Ureter (tissue), 1 donor: ENCODE data around the gene TMEM273. TPM values are rescaled to one million over a fixed set of nuclear protein-coding genes. Genes with fewer than 3 reads are reported as not detected.
A peak's percentile ranks its signal among the peaks of the same experiment; 100 is the strongest.

Source experiments
- DNase-seq: peaks from one replicate; pipeline ENCODE4 v3.0.0-alpha.2; 2020; ENCODE audit warnings: low spot score
- total RNA-seq: library from RNA; stranded (reverse); gene quantifications from one replicate; pipeline ENCODE4 v1.2.4, GENCODE V29; 2023
- donor health status: DM: yes; HTN: yes; CAD: no.

TMEM273 gene
- total RNA-seq, 1 donor from 2014 or later = 26.6 TPM

DNA sequence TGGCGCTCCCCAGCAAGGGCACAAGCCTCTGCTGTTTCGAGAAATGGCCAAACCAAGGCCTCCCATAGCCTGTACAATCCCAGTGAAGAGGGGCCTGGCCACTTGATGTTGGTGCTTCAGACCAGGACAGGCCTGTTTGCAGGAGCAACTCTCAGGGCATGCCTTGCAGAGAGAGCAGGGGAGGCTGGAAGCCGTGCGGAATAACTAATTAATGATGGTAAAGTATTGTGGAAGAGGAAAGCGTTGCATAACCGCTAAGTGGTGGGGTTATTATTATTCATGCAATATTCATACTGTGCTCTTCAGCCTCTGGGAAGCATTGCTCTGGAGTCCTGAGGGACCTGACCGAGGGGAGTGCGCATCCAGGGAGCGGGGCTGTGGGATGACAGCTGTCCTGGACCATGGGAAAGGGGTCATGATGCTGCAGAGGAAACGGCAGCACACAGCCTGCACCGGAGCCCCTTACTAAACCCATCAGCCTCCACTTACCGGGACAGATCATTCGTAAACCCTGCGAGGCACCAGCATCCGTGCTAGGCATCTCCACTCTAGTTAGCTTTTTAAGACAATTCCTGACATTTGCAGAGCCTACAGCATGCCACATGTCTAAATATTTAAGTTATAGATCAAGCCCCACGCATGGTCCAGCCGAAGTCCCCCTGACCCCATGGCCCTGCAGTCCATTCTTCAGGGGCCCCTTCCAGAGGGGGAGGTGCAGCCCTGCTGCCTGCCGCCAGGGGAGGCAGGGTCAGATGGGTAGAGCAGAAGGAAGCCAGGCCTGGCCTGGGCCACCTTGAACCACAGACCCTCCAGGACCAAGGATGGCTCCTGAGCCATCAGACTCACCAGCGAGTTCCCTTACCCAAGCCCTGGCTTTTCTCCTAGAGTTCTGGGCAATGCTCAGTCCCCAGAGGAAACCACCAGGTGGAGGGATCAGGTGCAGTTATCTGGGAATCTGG, 11.6 kb downstream of the TMEM273 start:
- no peak for DNase-seq

DNA sequence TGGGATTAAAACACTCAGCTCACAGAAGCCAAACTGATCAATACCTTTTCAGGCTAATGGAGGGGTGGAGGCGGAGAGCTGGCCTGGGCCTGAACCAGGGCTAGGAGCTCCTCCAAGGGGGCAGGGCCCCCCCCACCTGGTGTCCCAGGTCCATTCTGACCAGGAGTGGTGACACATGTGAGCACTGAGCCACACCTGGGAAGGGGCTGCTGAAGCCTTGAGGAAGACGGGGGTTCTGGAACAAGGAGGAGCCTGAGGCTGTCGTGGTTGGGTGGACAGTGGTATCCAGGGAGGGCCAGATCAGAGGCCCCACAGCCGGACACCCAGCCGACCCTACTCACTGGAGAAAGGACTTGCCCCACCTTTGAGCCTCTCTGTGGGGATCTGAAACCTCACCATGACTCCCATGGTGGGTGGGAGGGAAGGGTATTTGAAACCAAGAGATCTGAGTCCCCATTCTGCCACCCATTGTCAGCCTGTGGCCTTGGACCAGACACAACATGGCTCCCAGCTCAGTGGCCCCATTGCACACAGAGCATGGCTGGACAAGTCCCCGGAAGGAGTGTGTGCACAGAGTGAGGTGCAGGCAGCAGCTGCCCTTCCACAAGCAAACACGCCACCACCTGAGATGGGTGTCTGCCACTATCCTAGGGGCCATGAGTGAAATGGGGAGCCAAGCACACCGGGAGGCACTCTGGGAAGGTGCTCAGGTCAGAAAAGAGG, 12.4 kb downstream of the TMEM273 start:
- no peak for DNase-seq

DNA sequence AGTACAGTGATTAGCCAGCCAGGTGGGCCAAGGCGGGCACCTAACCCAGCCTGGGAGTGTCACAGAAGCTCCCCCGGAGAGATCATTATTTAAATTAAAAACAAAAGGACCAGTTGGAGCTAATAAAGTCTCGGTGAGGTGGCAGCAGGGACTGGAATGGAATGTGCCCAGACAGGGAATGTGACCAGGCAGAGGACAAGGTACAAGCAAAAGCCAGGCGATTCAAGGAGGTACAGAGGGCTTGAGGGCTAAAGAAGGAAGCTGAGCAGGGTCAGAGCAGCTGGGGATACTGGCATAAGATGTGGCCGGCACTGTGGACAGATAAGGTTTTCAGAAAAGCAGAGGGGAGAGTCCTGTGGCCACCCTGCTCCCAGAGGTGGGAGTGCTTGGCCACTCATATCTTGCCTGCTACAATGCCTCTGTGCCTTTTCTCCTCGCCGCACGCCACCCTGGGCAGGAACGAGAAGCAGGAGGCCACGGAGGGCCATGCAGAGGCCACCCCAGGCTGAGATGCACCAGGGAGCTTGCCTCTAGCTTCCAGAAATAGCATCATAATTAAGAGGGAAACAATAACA, 13.2 kb downstream of the TMEM273 start:
- peak; percentile 36 for DNase-seq

DNA sequence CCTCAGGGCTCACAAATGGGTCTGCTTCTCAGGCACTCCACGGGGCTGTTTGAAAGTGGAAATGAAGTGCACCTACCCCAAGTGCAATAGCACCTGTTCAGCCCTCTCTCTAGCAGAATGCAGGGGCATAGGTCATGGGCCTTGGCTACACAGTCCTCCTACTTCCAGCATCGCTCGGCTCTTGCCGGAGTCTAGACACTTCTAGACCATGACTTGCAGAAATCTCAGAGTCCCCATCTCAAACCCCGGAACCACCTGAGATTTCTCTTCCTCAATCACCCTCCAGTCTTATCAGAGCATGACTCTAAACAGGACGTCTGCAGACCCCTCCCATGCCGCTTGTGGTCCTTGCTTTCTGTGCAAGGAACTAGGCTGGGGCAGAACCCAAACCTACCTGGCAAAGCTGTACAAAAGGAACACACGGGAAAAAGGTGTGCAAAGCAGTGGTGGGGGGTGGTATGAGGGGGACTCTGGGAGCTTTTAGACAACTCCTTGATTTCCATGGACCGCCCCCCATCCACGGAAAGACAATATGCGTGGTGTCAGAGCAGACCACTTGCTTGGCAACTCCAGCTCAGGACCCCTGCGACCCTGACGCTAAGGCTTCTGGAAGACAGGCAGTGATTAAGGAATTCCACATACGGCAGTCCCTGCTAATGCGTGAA, 13.8 kb downstream of the TMEM273 start:
- peak; percentile 32 for DNase-seq

DNA sequence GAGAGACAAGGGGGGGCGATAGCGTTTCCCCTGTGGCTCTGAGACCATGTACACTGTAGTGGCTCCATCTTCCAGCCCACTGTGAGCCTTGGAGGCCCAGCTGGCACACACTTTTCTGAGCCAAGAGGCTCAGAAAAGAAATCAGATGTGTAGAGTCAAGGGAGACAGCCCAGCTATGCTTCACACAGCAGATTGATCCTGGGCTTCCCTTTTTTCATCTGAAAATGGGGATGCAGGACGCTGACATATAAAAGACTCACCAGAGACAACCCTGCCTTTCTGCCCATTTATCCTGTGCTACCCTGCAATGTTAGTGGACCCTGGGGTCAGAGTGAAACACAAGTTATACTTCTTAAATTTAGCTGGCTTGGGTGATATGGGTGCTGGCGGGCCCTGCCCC, 14.3 kb downstream of the TMEM273 start:
- no peak for DNase-seq

DNA sequence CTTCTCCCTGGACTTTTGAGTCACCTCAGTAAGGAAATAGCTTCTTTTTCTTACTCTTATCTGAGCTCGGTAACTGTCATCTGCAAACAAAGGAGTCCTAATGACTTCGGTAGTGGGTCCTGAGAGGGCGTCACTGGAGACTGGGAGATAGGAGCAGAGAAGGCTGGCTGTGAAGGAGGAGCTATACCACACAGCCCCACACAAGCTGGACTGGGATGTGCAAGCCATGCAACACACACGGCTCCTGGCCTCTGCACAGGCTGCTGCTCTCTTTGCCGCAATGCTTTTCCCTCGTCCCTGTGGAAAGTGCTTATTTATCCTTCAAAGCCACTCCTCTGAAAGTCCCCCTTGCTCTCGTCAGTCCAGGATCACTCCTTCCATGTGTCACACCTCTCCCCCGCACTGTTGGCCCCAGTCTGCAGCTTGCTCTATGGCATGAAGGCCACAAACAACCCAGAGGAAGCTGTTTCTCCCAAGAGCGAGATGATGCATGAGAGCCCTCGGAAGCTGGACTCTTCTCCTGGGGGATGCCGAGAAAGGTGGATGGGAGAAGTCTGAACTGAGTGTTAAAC, 14.9 kb downstream of the TMEM273 start:
- peak; percentile 23 for DNase-seq

DNA sequence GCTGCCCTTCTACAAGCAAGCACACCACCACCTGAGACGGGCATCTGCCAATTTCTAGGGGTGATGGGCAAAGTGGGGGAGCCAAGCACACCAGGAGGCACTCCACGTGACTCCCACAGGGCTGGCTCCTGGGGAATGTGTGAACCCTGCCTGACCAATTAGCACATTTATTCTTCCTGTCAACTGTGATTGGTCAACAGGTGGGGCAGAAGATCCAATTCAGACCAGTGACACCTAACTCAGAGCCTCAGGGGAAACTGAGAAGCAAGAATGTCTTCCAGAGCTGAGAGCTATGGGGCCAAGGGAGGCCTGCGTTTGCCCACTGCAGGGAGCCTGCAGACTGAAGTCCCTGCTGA, 15.4 kb downstream of the TMEM273 start:
- no peak for DNase-seq

DNA sequence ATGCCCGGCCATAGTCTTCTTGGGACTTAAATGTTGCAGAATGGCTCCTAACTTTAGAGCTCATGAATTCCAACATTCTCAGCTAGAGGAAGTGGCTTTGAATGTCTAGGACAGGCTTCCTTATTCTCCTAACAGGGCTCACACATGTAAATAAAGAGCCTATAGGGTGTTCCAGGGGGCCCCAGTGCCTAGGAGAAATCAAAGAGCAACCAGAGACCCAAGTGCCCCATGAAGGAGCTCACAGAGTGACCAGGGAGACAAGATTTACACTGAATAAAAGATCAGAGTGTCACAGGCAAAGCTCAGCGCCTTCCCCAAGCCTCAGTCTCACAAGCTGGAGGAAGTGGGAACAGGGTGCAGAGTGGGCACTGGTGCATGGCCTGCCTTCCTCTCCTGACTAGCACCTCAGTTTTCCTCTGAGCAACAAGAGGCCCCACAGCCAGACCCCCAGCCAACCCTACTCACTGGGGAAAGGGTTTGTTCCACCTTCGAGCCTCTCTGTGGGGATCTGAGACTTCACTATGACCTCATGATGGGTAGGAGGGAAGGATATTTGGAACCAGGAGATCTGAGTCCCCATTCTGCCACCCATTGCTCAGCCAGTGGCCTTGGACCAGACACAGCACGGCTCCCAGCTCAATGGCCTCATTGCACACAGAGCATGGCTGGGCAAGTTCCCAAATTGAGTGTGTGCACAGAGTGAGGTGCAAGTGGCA, 16.0 kb downstream of the TMEM273 start:
- DNase-seq = no peak

DNA sequence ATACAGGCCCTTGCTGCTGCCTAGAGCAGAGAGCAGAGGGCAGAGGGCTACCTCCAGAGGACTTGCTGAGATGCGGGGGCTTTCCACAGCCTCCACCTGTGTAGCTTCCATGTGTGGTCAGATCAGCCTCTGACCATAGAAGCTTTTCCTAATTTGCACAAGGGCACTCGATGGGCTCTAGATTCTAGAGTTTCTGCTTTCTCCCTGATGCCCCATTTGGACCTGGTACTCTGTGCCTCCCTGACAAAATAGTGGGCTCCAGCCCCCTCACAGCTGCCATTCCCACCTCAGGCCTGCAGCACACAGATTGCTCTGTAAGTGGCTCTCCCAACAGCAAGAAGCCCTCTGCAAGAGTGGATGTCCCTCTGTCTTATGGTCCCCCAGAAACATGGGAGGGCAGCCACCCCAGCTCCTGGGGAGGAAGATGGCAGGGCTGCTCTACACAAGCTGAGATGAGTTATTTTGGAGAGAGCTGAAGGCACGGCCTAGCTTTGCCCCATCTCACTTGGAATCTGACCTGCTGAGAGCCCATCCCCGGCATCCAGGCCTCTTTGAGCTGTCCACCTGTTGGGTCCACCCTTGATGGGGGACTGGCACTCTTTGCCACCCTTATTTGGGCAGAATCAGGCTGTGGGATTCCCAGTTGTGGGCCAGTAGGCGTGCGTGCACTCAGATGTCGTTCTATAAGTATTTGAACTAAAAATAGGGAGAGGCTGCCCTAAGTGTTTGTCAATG, 16.7 kb downstream of the TMEM273 start:
- DNase-seq = peak; percentile 29

DNA sequence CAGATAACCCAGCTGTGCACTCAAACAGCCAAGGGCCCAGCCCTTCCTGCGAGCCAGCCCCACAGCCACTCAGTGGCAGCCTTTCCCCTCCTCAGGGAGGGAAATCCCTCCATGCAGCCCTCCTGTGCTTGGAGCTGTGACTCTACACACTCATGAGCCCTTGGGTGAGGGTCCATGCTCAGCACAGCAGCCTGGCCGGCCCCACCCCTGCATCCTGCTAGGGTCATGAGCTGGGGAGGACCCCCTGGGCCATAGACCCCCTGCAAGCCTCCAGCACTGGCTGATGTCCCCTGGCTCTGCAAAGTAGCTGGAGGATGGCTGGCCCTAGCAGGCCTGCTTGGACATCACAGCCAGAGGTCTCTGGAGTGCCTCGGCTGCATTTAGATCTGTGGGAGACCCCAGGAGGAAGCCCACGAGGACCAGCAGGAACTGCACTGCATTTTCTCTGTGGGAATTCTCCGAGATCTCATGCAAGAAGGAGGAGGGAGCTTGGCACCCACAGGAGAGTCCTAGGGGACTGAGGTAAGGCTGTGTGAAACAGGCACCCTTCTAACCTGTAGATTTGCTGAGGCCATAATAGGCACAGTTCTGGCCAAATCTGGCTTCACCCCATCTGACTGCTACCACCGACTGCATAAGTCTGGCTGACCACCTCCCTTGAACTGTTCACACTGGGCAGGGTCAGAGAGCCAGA, 17.4 kb downstream of the TMEM273 start:
- peak; percentile 34 for DNase-seq

DNA sequence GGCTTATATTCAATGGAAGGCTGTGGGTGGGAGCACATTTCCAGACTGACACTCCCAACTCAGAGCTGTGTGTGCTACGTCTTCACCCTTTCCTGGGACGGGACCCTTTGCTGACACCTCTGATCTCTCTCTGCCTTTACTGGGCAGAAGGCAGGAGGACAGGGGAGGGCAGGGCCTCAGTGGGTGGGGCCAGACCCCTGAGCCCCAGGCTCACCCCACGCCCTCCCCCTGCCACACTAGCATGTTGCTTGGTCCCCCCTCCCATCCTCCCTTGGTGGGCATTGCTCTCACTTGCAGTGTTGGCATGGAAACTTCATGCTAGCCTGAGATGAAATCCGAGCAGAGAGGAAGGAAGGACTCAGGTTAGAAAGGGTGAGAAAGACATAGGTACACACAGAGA, 18.4 kb downstream of the TMEM273 start:
- DNase-seq = no peak

DNA sequence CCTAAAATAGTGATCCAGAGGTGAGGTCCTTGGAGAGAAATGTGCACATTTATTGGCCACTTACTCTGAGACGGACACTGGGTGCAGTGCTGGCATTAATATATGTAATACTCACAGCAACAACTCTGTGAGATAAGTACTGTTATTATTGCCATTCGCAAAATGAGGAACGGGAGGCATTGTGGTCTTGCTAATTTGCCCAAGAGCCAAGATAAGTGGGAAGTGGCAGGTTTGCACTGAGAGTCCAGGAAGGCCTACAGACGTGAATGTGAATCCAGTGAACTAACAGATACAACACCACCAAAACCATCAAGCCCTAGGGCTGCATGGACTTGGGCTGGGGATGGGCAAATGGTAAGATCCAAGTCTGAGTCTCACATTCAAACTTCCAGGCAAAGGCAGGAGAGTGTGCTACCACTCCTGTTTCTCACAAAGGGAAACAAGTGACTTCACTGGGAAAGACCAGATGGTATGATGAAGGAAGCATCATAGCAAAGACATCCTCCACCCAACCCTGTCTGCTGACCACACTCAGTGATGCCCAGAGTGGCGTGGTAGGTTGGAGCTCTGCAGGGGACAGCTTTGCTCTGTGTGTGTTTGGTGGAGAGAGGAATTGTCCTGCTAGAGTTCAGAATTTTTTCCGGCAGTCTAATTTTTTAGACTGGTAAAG, 19.2 kb downstream of the TMEM273 start:
- no peak for DNase-seq

DNA sequence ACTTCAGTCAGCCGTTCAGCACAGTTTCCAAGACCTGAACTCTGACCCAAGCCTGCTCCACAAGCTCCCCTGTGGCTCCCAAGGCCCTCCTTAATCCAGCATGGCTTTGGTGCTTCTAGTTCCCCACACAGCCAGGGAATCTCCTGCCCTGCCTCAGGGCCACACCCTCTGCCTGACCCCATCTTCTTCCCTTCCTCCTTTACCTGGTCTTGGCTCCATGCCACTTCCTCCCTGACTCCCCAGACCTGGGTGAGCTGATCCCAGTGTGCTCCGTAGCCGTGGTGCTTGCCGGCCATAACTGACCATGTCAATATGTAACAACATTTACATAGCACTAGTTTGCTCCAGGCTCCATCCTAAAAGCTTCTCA, 20.0 kb downstream of the TMEM273 start:
- peak; percentile 37 for DNase-seq

DNA sequence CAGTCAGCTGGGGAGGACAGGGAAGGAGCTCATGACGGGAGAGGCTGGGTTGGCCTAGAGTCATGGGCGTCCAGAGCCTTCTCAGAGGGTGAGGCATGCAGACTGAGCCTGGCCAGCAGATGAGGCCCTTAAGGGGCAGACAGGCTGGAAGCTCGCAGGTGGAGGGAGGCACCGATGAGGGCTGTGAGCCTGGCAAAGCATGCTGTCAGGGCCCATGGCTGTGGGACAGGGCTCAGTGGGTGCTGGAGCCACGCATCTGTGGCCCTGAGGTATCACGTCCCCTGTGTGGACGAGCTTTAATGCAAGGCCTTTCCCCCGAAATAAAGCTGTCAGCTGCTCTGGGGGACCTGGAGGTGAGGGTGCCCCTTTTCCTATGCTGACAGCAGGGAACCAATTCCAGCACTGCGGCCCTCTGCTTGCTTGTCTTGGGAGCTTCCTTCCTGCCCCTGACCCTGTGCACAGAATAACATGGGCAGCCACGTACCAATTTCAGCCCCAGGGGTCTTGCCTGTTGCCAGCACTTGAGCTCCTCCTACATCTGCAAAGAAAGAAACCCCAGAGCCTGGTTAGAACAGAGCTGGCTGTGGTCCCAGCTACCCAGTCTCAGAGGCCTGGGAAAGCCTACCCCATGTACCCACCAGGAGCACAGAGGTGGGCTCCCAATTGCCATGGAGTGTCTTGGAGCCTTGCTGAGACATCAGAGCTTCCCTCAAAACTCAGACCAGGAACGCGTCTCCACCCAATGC, 20.6 kb downstream of the TMEM273 start:
- peak; percentile 23 for DNase-seq

DNA sequence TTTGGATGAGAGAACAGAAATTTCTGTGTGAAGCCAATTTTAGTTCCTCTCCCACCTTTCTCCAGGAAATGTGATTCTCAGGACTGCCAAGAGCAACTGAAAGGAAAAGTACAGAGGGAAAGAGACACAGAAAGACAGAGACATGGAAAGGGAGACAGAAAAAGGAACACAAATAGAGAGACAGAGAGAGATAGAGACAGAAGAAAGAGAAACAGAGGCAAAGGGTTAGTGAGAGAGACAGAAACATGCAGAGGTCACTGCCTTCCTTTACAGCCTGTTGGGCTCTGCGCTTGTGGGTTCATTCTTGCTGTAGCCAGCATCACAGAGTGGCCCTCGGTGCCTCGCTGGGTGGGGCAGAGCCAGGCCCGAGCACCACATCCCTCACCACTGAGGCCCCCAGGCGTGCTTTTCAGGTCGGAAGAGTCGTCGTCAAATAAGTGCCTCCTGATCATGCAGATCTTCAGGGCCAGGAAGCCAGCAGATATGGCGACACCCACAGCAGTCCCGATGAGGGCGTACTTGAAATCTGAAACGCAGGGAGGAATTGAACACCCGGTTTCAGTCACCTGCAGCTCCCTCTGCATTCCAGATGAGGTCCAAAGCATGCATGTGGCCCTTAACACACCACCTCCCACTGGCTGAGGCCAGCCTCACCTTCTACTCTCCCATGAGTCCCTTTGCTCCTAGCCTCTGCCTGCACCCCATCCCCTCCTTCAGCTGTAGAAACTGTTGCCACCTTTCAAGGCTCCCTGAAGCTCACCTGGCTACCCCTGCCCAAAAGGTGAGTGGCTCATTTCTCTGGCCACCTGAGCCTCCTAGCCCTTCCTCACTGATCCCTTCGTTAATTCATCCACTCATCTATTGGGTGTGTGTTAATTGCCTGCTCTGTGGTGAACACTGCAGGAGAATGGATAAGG, 21.4 kb downstream of the TMEM273 start:
- peak; percentile 28 for DNase-seq

DNA sequence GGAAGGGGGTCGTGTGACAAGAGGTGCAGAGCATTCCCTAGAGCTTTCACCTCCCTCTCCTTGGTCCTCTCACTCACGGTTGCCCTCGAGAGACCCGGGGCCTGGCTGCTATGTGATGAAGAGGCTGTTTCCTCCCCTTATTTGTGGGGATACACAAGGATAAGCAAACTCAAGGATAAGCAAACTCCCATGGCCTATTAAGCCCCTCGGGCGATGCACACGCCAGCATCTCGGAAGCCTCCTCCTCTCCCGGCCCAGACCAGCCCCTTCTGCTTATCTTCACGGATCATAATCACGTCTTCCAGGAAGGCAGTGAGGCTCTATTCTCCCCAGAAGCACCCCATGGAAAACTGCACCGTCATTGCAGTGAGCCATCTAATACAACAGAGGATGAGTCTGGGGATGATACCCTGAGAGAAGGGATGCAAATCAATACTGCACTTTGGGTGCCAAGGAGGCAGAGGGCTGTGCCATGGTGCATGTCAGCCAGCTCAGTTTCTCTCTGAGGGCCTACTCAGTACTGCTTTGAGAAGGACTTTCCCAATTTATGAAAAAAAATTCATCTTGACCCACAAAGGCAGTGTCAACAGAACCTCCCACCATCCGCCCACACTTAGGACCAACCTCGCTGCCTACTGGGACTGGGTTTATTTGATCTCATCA, 22.2 kb downstream of the TMEM273 start:
- peak; percentile 15 for DNase-seq

DNA sequence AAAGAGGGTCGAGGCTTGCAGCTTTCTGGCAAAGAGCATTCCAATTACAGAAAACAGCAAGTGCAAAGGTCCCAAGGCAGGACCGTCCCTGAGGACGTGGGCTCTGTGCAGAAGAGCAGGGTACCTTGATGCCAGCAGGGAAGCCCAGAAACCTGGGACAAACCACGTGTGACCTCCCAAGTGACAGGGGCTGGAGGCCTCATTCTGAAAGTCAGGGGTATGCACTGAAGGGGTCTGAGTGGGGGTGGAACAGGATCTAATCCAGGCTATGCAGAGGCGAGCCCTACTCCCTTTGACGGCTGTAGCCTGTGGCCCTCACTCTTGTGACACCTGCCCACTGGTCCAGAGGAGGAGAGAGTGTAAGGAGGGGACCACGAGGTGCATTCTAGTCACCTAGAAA, 22.9 kb downstream of the TMEM273 start:
- peak; percentile 17 for DNase-seq
